ENCODE measurements around the gene ST13. TPM values are rescaled to one million over a fixed set of nuclear protein-coding genes. Genes with fewer than 3 reads are reported as not detected.

Gene ST13
- total RNA-seq, 1 experiment from 2014 or later = 301 TPM

DNA sequence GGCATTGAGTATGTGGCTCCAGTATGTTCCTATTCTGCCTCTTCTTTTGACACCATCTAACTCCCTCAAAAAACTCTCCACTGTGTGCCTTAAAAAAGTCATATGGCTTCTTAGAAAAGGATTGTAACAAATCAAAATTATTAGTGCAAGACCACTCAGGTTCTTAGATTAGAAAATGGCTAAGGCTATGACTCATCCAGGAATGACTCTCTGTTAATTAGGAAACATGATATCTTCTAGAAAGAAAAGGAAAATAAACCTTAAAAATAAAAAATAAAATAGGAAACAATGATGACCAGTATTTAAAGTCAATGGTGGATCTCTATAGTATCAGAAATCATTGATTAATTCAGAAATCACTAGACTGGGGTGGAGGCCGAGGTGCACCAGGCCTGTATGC is 59.0 kb downstream of the ST13 start:
- Histone ChIP-seq H3K9me3 (ENCODE audit: control insufficient read depth in 1 of 2, insufficient read depth in 1 of 2, low read depth in 1 of 2, low read length in 2 of 2) (no peaks in the 10 kb centered on the region), H4K20me1 (ENCODE audit: insufficient read depth) (no peaks in the 10 kb centered on the region), H3K4me3 (replicated peaks in 1 of 2; ENCODE audit: low read depth in 1 of 2, low read length in 2 of 2) (no peak overlapping the region), H2AFZ (ENCODE audit: low read depth, low read length, poor library complexity, severe bottlenecking) (no peak overlapping the region), H3K4me2 (ENCODE audit: low read length) (no peak overlapping the region), H3K79me2 (ENCODE audit: insufficient read depth, low read length) (no peaks in the 10 kb centered on the region), H3K27ac (ENCODE audit: low read depth, low read length) (no peak overlapping the region), H3K9ac (ENCODE audit: low read length) (no peak overlapping the region), H3K9me2 (ENCODE audit: insufficient read depth) (no peaks in the 10 kb centered on the region), H3K4me1 (ENCODE audit: control insufficient read depth in 1 of 2, insufficient read depth in 2 of 2, low read length in 2 of 2) (peaks cover 0 to 7% of the 10 kb centered on the region in 2 experiments; a peak in 2 of 4 replicates), H3K27me3 (ENCODE audit: insufficient read depth, low read length) (no peaks in the 10 kb centered on the region), H3K36me3 (ENCODE audit: control insufficient read depth in 1 of 2, insufficient read depth in 2 of 2, low read length in 2 of 2) (peaks cover 0 to 10% of the 10 kb centered on the region in 2 experiments; a peak in 1 of 4 replicates)
- intact Hi-C loops (cut with micrococcal nuclease) = no loop called here
- DNase-seq (ENCODE audit: low read depth, low spot score) = no peak
- ChIA-PET RAD21 (ENCODE audit: low non-redundant PET in 1 of 2, low total read pairs in 2 of 2, uncharacterized antibody in 2 of 2, unreplicated experiment in 2 of 2) (no interaction called here), POLR2A (no interaction called here), CTCF (no interaction called here)
- ATAC-seq = no peak
- no peak for TF ChIP-seq EGR1 (IDR thresholded peaks at IDR 0.05; ENCODE audit: low read depth)
- TF ChIP-seq SRF (IDR thresholded peaks at IDR 0.05; ENCODE audit: low read depth) = no peak
- BruUV-seq (replicated peaks) = no TSS peak

DNA sequence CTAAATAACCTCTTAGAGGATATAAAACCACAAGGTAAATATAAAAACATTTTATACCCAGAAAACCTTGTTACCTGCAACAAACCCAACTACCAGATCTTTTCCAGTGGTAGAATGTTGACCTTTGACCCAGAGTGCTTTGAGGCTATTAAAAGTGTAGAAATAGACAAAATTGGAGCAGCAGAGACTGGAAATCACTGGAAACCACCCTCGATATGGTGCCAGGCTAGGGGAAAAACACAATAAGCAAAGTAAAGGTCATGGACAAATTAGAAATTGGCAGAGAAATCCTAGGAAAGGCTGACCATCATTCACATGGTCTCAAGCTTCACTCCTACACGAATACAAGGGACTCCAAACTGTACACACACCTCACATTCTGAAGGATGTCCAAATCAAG is 64.0 kb downstream of the ST13 start:
- H3K9ac ChIP-seq (ENCODE audit: low read length) = no peak overlapping the region
- H3K79me2 ChIP-seq (ENCODE audit: insufficient read depth, low read length) = no peaks in the 10 kb centered on the region
- intact Hi-C loops (cut with micrococcal nuclease) = no loop called here
- TF ChIP-seq EZH2 (IDR thresholded peaks at IDR 0.05) (no peak), FOSL1 (IDR thresholded peaks at IDR 0.05; ENCODE audit: low read depth) (no peak), EGR1 (IDR thresholded peaks at IDR 0.05; ENCODE audit: low read depth) (no peak), ELF1 (IDR thresholded peaks at IDR 0.05; ENCODE audit: borderline replicate concordance, low read depth) (no peak)
- TF ChIP-seq, protein P1, sequence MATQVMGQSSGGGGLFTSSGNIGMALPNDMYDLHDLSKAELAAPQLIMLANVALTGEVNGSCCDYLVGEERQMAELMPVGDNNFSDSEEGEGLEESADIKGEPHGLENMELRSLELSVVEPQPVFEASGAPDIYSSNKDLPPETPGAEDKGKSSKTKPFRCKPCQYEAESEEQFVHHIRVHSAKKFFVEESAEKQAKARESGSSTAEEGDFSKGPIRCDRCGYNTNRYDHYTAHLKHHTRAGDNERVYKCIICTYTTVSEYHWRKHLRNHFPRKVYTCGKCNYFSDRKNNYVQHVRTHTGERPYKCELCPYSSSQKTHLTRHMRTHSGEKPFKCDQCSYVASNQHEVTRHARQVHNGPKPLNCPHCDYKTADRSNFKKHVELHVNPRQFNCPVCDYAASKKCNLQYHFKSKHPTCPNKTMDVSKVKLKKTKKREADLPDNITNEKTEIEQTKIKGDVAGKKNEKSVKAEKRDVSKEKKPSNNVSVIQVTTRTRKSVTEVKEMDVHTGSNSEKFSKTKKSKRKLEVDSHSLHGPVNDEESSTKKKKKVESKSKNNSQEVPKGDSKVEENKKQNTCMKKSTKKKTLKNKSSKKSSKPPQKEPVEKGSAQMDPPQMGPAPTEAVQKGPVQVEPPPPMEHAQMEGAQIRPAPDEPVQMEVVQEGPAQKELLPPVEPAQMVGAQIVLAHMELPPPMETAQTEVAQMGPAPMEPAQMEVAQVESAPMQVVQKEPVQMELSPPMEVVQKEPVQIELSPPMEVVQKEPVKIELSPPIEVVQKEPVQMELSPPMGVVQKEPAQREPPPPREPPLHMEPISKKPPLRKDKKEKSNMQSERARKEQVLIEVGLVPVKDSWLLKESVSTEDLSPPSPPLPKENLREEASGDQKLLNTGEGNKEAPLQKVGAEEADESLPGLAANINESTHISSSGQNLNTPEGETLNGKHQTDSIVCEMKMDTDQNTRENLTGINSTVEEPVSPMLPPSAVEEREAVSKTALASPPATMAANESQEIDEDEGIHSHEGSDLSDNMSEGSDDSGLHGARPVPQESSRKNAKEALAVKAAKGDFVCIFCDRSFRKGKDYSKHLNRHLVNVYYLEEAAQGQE (IDR thresholded peaks at IDR 0.05; ENCODE audit: low read depth) = no peak
- TF ChIP-seq, protein P2, sequence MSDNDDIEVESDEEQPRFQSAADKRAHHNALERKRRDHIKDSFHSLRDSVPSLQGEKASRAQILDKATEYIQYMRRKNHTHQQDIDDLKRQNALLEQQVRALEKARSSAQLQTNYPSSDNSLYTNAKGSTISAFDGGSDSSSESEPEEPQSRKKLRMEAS (IDR thresholded peaks at IDR 0.05) = no peak
- TF ChIP-seq, protein P3, sequence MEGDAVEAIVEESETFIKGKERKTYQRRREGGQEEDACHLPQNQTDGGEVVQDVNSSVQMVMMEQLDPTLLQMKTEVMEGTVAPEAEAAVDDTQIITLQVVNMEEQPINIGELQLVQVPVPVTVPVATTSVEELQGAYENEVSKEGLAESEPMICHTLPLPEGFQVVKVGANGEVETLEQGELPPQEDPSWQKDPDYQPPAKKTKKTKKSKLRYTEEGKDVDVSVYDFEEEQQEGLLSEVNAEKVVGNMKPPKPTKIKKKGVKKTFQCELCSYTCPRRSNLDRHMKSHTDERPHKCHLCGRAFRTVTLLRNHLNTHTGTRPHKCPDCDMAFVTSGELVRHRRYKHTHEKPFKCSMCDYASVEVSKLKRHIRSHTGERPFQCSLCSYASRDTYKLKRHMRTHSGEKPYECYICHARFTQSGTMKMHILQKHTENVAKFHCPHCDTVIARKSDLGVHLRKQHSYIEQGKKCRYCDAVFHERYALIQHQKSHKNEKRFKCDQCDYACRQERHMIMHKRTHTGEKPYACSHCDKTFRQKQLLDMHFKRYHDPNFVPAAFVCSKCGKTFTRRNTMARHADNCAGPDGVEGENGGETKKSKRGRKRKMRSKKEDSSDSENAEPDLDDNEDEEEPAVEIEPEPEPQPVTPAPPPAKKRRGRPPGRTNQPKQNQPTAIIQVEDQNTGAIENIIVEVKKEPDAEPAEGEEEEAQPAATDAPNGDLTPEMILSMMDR (IDR thresholded peaks at IDR 0.05 in 2 of 3, conservative IDR thresholded peaks at IDR 0.05 in 1 of 3; ENCODE audit: borderline replicate concordance in 1 of 3, insufficient read depth in 1 of 3, low read depth in 2 of 3, low read length in 2 of 3) = no peak
- TF ChIP-seq, protein P4, sequence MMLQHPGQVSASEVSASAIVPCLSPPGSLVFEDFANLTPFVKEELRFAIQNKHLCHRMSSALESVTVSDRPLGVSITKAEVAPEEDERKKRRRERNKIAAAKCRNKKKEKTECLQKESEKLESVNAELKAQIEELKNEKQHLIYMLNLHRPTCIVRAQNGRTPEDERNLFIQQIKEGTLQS (IDR thresholded peaks at IDR 0.05) = no peak
- H3K4me1 ChIP-seq (ENCODE audit: control insufficient read depth in 1 of 2, insufficient read depth in 2 of 2, low read length in 2 of 2) = peaks cover 0 to 5% of the 10 kb centered on the region in 2 experiments; a peak in 2 of 4 replicates
- H3K4me2 ChIP-seq (ENCODE audit: low read length) = no peak overlapping the region
- no peaks in the 10 kb centered on the region for H4K20me1 ChIP-seq (ENCODE audit: insufficient read depth)
- POLR2A ChIA-PET = no interaction called here
- no peak overlapping the region for H3K4me3 ChIP-seq (replicated peaks in 1 of 2; ENCODE audit: low read depth in 1 of 2, low read length in 2 of 2)
- H3K27me3 ChIP-seq (ENCODE audit: insufficient read depth, low read length) = no peaks in the 10 kb centered on the region
- no peak overlapping the region for H3K27ac ChIP-seq (ENCODE audit: low read depth, low read length)
- no peaks in the 10 kb centered on the region for H3K9me2 ChIP-seq (ENCODE audit: insufficient read depth)
- DNase-seq (ENCODE audit: low read depth, low spot score) (no peak), ATAC-seq (no peak)
- RAD21 ChIA-PET (ENCODE audit: low non-redundant PET in 1 of 2, low total read pairs in 2 of 2, uncharacterized antibody in 2 of 2, unreplicated experiment in 2 of 2) = no interaction called here
- H2AFZ ChIP-seq (ENCODE audit: low read depth, low read length, poor library complexity, severe bottlenecking) = no peak overlapping the region
- no peaks in the 10 kb centered on the region for H3K9me3 ChIP-seq (ENCODE audit: control insufficient read depth in 1 of 2, insufficient read depth in 1 of 2, low read depth in 1 of 2, low read length in 2 of 2)
- peaks cover 2 to 16% of the 10 kb centered on the region in 2 experiments; a peak in 2 of 4 replicates for H3K36me3 ChIP-seq (ENCODE audit: control insufficient read depth in 1 of 2, insufficient read depth in 2 of 2, low read length in 2 of 2)
- CTCF ChIA-PET = no interaction called here
- BruUV-seq (replicated peaks) = no TSS peak

Measured in HCT116 (cell line).